Measurements from ENCODE around the gene DSCAM.

Gene DSCAM

GRCh38 chr21:40835184-40835694 lies 11.7 kb downstream of the DSCAM start:
- DNase-seq, result no peak

- no peak for DNase-seq
These were observed 13.8 kb downstream of the DSCAM start for GRCh38 chr21:40833184-40833583.

- DNase-seq, result no peak
These were observed 14.6 kb downstream of the DSCAM start for GRCh38 chr21:40832316-40832715.

- no peak for DNase-seq
These were observed 16.1 kb downstream of the DSCAM start for GRCh38 chr21:40830836-40831235.

GRCh38 chr21:40829791-40830190 lies 17.2 kb downstream of the DSCAM start:
- no peak for DNase-seq

- no peak for DNase-seq
These were observed 17.6 kb downstream of the DSCAM start for GRCh38 chr21:40829308-40829707.

GRCh38 chr21:40827509-40827908 lies 19.4 kb downstream of the DSCAM start:
- no peak for DNase-seq

- DNase-seq, result no peak
These were observed 27.7 kb downstream of the DSCAM start for GRCh38 chr21:40819071-40819900.

GRCh38 chr21:40813918-40814317 lies 33.0 kb downstream of the DSCAM start:
- DNase-seq, result no peak

GRCh38 chr21:40809673-40810197 lies 37.2 kb downstream of the DSCAM start:
- no peak for DNase-seq

- DNase-seq, result no peak
These were observed 43.9 kb downstream of the DSCAM start for GRCh38 chr21:40803101-40803500.

GRCh38 chr21:40800126-40800525 lies 46.8 kb downstream of the DSCAM start:
- no peak for DNase-seq

GRCh38 chr21:40797891-40798290 lies 49.1 kb downstream of the DSCAM start:
- DNase-seq, result no peak

GRCh38 chr21:40797410-40797809 lies 49.5 kb downstream of the DSCAM start:
- DNase-seq, result no peak

- no peak for DNase-seq
These were observed 50.5 kb downstream of the DSCAM start for GRCh38 chr21:40796464-40796863.

- DNase-seq, result no peak
These were observed 51.6 kb downstream of the DSCAM start for GRCh38 chr21:40795313-40795712.

GRCh38 chr21:40792691-40793456 lies 54.1 kb downstream of the DSCAM start:
- no peak for DNase-seq

- DNase-seq, result no peak
These were observed 58.3 kb downstream of the DSCAM start for GRCh38 chr21:40788635-40789034.

- no peak for DNase-seq
These were observed 63.6 kb downstream of the DSCAM start for GRCh38 chr21:40783404-40783803.

GRCh38 chr21:40770435-40771055 lies 76.4 kb downstream of the DSCAM start:
- DNase-seq, result no peak

- DNase-seq, result no peak
These were observed 77.7 kb downstream of the DSCAM start for GRCh38 chr21:40769231-40769630.

GRCh38 chr21:40768056-40768455 lies 78.9 kb downstream of the DSCAM start:
- no peak for DNase-seq

- no peak for DNase-seq
These were observed 80.6 kb downstream of the DSCAM start for GRCh38 chr21:40766381-40766780.
